GM21786 (cell line): ENCODE data around the gene BTBD18.

Experiments used
- ATAC-seq: cut with Tn5 transposase; IDR thresholded peaks from one replicate; pipeline ENCODE4 v1.9.1; 2021; ENCODE audit not compliant: unreplicated experiment

BTBD18 gene

DNA sequence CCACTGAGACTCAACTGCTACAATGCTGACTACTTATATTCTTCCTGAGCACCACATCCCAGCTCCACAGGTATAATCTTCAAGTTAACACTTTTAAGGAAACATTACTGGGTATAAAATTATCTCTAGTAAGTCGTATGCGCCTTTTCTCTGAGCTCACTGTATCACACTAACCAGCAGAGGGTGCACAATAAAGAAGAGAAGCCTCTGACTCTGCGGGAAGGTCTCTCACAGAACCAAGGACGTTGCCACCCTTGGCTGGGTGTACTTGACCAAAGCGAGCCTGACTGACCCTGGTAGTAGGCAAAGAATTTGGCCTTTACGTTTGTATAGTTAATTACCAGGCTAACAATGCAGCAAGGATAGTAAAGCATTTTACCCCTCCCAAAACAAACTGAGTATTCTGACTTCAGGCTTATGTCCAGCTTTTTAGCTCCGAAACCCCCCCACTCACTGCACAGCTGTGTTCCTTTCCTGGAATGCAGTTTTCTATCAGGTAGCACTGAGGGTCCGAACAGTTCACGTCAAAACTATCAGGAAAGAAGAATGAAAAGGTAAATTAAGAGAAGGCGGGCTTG lies at the start of gene BTBD18:
TSS of gene BTBD18 (minus strand) at position 144 of the 578 bp plus-strand sequence. CDS start 631 bp downstream, outside the sequence.
- ATAC-seq: no peak

DNA sequence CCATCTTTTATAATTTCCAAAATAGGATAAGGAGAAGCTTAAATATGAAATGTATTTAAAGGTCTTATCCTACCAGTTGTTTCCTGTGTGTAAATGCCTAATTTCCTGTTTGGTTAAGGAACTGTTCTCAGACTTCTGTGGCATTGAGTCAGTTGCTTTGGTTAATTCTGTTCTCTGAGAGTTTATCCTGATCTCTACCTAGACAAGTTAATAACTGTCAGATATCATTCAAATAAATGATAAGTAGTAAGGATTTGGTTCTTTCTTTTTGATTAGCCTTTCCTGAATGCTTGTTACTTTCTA lies 49.5 kb upstream of the BTBD18 start:
- ATAC-seq: no peak

DNA sequence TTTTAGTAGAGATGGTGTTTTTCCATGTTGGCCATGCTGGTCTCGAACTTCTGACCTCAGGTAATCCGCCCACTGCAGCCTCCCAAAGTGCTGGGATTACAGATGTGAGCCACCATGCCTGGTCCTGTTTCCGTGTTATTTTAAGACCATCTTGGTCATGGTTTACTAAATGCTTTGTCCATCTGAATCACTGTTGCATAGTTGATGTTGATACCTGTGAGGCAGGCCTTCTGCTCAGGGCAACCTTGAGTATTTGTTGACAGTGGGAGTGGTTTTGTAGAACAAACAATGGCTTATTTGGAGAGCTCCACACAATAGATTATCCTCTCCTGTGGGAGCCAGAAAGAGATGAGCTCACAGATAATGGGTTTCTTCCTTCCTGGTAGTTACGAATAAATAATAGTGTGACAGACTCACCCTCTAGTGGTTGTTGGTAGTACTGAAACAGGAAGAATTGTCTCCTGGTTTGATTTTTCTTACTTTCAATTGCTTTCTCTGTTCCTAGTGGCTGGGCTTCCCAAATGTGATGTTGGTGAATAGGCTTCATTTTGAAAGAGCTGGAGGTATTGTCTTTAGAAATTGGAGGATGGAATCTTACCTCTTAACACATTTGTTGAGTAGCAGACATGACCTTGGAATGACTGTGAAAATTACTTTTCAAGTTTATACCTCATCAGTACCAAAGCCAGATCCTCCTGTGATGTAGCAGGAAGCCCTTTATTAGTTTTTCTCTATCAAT lies 49.0 kb upstream of the BTBD18 start:
- peak; percentile 89 for ATAC-seq

- no peak for ATAC-seq
Observed at GRCh38 chr11:57798905-57799559, 47.4 kb upstream of the BTBD18 start.

GRCh38 chr11:57793351-57794115 lies 41.9 kb upstream of the BTBD18 start:
- no peak for ATAC-seq

- no peak for ATAC-seq
Observed at GRCh38 chr11:57792870-57793269, 41.3 kb upstream of the BTBD18 start.

GRCh38 chr11:57792060-57792541 lies 40.5 kb upstream of the BTBD18 start:
- peak; percentile 74 for ATAC-seq

GRCh38 chr11:57791321-57792059 lies 39.9 kb upstream of the BTBD18 start:
- ATAC-seq: no peak

DNA sequence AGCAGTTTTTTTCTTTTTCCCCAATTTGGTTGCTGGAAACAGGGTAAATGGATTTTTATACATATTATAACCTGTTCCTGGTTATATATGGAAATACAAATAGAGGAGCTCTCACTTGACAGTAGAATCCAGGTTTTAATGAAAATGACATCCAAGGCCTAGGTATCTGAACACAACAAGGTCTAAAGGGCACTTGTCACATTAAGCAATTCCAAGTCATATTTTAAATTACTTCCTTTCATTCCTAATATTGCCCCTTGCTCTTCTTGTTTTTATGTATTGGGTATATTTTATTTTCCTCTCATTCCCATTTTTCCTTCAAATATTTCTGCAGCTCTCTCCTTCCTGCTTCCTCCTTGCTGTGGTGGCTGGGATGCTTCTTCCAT lies 37.1 kb upstream of the BTBD18 start:
- ATAC-seq: no peak

- ATAC-seq: peak; percentile 47
Observed at GRCh38 chr11:57787920-57788702, 36.5 kb upstream of the BTBD18 start.

DNA sequence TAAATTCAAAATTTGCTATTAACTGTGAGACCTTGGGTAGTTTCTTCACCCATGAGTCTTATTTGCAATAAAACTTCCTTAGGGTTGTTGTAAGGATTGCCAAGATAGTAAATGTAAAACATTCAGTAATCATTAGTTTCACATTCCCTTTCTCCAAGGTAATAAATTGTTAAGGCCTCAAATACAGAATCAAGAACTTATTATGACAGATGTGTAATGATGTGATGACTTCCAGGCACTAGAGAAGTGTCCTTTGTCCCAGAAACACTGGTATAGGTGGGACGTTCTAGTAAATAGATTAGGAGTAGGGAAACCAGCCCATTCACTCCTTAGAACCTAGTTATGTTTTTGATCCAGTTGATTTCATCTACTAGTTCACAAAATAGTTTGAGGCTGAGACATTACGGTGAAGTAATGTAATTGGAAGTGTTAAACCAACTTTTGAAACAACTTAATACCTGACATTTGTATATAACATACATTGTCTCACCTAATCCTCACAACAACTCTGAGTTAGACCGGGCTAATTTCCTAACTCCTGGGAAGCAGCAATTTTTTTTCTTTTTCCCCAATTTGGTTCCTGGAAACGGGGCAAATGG lies 35.5 kb upstream of the BTBD18 start:
- no peak for ATAC-seq

GRCh38 chr11:57786436-57786835 lies 34.8 kb upstream of the BTBD18 start:
- ATAC-seq: no peak

DNA sequence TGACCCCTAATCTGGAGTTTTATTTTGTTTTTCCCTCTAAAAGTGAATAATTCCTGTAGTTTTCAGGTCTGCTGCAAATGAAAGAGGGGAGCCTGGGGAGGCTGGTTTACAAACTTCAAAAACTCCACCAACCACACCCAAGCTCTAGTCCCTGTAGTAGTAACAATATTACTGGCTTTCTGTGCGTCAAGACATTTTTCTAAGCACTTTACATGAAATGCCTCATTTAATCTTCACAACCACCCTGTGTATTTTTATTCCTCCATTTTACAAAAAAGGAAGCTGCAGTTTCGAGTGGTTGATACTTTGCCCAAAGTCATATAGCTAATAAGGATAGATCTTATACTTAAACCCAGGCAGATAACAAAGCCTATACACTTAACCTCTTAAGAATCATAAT lies 33.5 kb upstream of the BTBD18 start:
- no peak for ATAC-seq

DNA sequence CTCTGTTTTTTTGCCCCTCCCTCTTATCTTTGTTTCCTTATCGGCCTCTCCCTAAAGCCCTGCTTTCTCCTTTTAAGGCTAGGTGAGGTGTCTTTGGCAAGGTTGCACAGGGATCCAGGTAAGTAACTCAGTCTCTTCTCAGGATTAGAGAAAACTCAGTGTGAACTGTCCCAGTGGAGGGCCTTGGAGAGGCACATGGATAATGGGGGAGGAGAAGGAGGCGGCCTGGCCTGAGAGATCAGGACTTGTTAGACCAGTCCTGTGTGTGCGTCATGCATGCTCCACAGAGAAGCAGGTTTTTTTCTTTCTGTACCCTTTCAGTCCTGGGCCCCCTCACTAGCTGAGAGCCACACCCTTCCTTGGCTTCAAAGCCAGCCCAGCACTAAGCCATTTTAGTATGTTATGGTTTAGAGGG lies 29.9 kb upstream of the BTBD18 start:
- ATAC-seq: no peak

GRCh38 chr11:57779276-57779675 lies 27.7 kb upstream of the BTBD18 start:
- no peak for ATAC-seq

DNA sequence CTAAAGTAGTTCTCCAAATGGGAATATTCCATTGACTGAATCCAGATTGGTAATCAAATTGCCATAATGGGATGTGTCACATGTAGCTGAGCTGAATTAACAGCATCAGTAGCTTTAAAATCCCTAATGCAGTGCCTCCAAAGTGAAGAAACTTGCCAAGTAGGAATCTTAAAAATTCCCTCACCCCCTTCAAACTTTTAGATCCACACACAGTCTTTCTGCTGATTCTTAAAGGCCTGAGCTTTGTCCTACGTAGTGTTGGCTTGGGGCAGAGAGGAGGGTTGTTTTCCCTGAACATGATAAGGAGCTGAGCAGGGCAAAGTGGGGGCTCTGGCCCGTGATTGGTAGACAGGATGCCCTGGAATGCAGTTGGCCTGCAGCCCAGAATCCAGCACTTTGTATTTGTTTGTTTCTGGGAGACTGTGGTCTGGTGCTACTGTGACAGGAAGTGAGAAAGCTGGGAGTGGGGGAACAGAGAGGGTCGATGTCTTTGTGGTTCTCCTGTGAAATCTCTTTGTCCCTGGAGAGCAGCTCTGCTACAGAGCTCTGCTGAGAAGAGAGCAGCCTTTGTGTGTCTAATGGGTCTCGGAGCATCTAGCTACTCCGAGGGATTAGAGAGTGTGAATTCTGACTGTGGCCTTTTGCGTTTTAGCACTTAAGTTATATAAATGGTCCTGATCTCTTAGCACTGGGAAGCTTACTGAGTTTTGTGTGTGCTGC lies 26.9 kb upstream of the BTBD18 start:
- no peak for ATAC-seq

DNA sequence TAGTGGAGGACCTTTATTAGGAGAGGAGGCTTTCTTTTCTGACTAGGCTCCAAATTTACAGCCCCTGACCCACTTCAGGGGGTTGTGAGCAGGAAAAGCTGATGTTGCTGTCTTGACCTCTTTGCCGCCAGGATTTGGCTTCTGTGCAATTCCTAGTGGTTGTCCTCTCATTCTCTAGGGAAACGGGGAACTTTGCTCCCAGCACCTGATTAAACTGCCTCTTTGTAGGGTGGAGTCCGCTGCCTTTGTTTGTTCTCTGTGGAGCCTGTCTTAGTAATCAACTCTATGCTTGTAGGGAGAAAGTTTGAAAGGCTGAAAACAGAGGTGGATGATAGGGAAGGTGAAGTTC lies 26.3 kb upstream of the BTBD18 start:
- ATAC-seq: no peak

DNA sequence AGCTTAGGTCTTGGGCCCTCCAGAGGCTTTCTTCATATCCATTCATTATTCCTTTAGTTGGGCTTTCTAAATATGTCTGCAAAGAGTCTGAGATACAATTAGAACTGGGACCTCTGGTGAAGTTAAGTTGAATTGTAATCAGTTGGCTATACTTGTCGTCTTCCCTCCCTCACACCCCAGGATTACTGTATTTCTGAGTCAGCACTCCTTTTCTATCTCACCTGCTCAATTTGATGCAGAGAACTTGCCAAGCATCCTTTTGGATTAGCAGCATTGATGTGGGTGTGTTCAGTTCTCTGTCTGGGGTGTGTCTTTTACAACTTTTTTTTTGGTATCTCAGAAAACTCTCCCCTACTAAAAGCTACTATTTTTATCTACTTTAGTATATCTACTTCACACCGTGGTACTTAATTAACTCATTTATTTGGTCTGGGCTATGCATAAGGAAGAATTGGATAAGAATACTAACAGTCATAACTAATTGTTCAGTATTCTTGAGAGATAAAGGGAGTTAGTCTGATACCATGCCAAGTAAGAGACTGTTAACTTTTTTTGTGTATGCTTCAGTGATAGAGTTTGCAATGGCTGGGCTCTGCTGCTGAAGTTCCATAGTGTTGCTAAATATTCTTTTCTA lies 25.1 kb upstream of the BTBD18 start:
- no peak for ATAC-seq

DNA sequence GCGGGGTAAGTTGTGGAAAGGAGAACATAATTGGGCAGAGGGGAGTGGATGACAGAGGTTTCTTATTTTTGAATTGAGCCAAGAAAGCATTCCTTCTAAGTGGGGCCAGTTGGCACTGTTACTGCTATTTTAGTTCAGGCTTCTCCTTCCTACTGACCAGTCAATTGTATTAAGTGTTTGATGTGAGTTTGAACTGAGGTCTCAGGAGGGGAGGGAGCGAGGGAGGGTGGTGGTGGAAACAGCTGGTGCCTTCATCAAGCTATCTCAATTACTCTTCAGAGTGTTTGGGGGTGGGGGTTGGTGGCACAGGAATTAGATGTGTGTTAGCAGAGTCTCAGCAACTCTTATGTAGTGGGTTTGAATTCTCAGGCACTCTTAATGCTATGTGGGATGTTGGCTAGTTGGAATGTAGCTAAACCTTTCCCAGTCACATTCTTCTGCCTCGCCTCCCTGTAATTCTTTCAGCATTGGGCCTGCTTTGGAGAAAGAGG lies 24.5 kb upstream of the BTBD18 start:
- ATAC-seq: no peak
